Left lung (tissue), 10 donors: ENCODE measurements around the gene NDST3. TPM values are rescaled to one million over a fixed set of nuclear protein-coding genes. Genes with fewer than 3 reads are reported as not detected.
A peak's percentile ranks its signal among the peaks of the same experiment; 100 is the strongest.

Experiments used
- ATAC-seq: fragments of 200-7000 bp; cut with Tn5 transposase; one replicate; pipeline ENCODE4 v1.9.1; 2020; ENCODE audit warnings: moderate library complexity
- DNase-seq, 4 donors: peaks; one replicate each; pipeline ENCODE4 v3.0.0-alpha.2; 2013 to 2020
- H3K27ac ChIP-seq, 2 donors: fragments of 200-600 bp; sonication (generic) in 1 of 2; one replicate each; pipeline versions ENCODE4 v1.5.0 to v1.8.0; 2020 to 2021
- H3K27me3 ChIP-seq, 2 donors: fragments of 200-600 bp; sonication (generic) in 1 of 2; one replicate each; pipeline versions ENCODE4 v1.5.0 to v1.8.0; 2020 to 2021
- H3K36me3 ChIP-seq, 2 donors: fragments of 200-600 bp; sonication (generic) in 1 of 2; one replicate each; pipeline versions ENCODE4 v1.5.0 to v1.8.0; 2020 to 2021
- H3K4me1 ChIP-seq, 2 donors: fragments of 200-600 bp; one replicate each; pipeline ENCODE4 v1.8.0; 2021
- H3K4me3 ChIP-seq, 2 donors: fragments of 200-600 bp; sonication (generic) in 1 of 2; one replicate each; pipeline versions ENCODE4 v1.5.0 to v1.8.0; 2020 to 2021; ENCODE audit warnings: mild to moderate bottlenecking in 1 of 2
- H3K9me3 ChIP-seq, 2 donors: fragments of 200-600 bp; sonication (generic) in 1 of 2; one replicate each; pipeline versions ENCODE4 v1.5.0 to v1.8.0; 2020 to 2021
- CTCF ChIP-seq, 2 donors: fragments of 200-600 bp; sonication (generic) in 1 of 2; IDR thresholded peaks; one replicate each; pipeline versions ENCODE4 v1.5.0 to v1.8.0; 2021; ENCODE audit warnings: antibody characterized with exemption in 2 of 2
- intact Hi-C, 2 donors: fragments of 100-400 bp; cut with DNase I; formaldehyde crosslinking; loops; one replicate each; pipeline versions ENCODE4 v1.11.2 to v1.14.2; 2022
- polyA plus RNA-seq, 6 donors: library from polyadenylated mRNA; unstranded; fragments of 120-200 nt; gene quantifications; one replicate each; pipeline ENCODE4 v1.2.1, GENCODE V29; 2013; ENCODE audit not compliant: insufficient read length in 6 of 6
- total RNA-seq, 2 donors: library from RNA; stranded (reverse); fragmentation: NEBNext Ultra II Directional; extraction: Animal tissue kit (Norgen Biotek cat#: 25700); gene quantifications; one replicate each; pipeline ENCODE4 v1.2.1, GENCODE V29; 2021
- donor health status: DM: no; HTN: yes; CAD: no.
- donor health status: DM: no; HTN: no; CAD: no.

The NDST3 gene
- total and polyA plus RNA-seq, 8 donors, result 0.05 to 2.0 (median 1.6) TPM

GRCh38 chr4:118029224-118029623 is 5.1 kb upstream of the NDST3 start:
- intact Hi-C loops, result no loop called here
- Histone ChIP-seq H3K4me3 (no peak overlapping the region), H3K27ac (no peak overlapping the region), H3K9me3 (no peaks in the 10 kb centered on the region), H3K36me3 (no peaks in the 10 kb centered on the region), H3K27me3 (peaks cover 9 to 38% of the 10 kb centered on the region in 2 donors), H3K4me1 (peaks cover 0 to 11% of the 10 kb centered on the region in 2 donors)
- ATAC-seq, result no peak
- TF ChIP-seq CTCF (IDR thresholded peaks at IDR 0.05), result no peak
- DNase-seq, result no peak

- peaks cover 0 to 11% of the 10 kb centered on the region in 2 donors for H3K4me1 ChIP-seq
- ATAC-seq (no peak), DNase-seq (no peak)
- no peak overlapping the region for H3K27ac ChIP-seq
- H3K36me3 ChIP-seq, result no peaks in the 10 kb centered on the region
- TF ChIP-seq CTCF (IDR thresholded peaks at IDR 0.05), result no peak
- intact Hi-C loops, result no loop called here
- no peaks in the 10 kb centered on the region for H3K9me3 ChIP-seq
- peaks cover 18 to 70% of the 10 kb centered on the region in 2 donors for H3K27me3 ChIP-seq
- no peak overlapping the region for H3K4me3 ChIP-seq
Measured at GRCh38 chr4:118032691-118033090, 1.6 kb upstream of the NDST3 start.

- Histone ChIP-seq H3K36me3 (no peaks in the 10 kb centered on the region), H3K4me3 (peak overlapping the region; percentile 27 to 34), H3K27ac (no peak overlapping the region), H3K4me1 (peaks cover 0 to 11% of the 10 kb centered on the region in 2 donors), H3K9me3 (no peaks in the 10 kb centered on the region), H3K27me3 (peaks cover 18 to 70% of the 10 kb centered on the region in 2 donors)
- TF ChIP-seq CTCF (IDR thresholded peaks at IDR 0.05), result no peak
- peak; percentile 36 to 86 (median 52) for DNase-seq
- intact Hi-C loops, result no loop called here
- peak; percentile 93 for ATAC-seq
Measured at GRCh38 chr4:118033148-118034052, 886 bp upstream of the NDST3 start.

GRCh38 chr4:118035309-118035708 is 1.0 kb downstream of the NDST3 start:
- intact Hi-C loops, result no loop called here
- DNase-seq (no peak), ATAC-seq (no peak)
- H3K9me3 ChIP-seq, result no peaks in the 10 kb centered on the region
- H3K36me3 ChIP-seq, result no peaks in the 10 kb centered on the region
- no peak overlapping the region for H3K27ac ChIP-seq
- no peak overlapping the region for H3K4me3 ChIP-seq
- H3K4me1 ChIP-seq, result peaks cover 0 to 11% of the 10 kb centered on the region in 2 donors
- TF ChIP-seq CTCF (IDR thresholded peaks at IDR 0.05), result no peak
- H3K27me3 ChIP-seq, result peaks cover 18 to 70% of the 10 kb centered on the region in 2 donors

- intact Hi-C loops, result no loop called here
- no peak for DNase-seq
Measured at GRCh38 chr4:118036336-118036735, 2.0 kb downstream of the NDST3 start.

More at GRCh38 chr4:118036336-118036735, 2.0 kb downstream of the NDST3 start:
- peaks cover 18 to 61% of the 10 kb centered on the region in 2 donors for H3K27me3 ChIP-seq
- H3K27ac ChIP-seq, result no peak overlapping the region
- TF ChIP-seq CTCF (IDR thresholded peaks at IDR 0.05), result no peak
- no peak overlapping the region for H3K4me3 ChIP-seq
- no peak for ATAC-seq
- no peaks in the 10 kb centered on the region for H3K36me3 ChIP-seq
- peaks cover 0 to 11% of the 10 kb centered on the region in 2 donors for H3K4me1 ChIP-seq
- H3K9me3 ChIP-seq, result no peaks in the 10 kb centered on the region
